Activated T-cell treated with anti-CD3 and anti-CD28 coated beads, Interleukin-2, amount 50 U/mL, for 48 hours (primary cell): Measurements from ENCODE around the gene SSH3.

Experiments used
- DNase-seq, 2 experiments: peaks; one replicate each; pipeline ENCODE4 v3.0.0-alpha.2; 2020

The SSH3 gene

DNA sequence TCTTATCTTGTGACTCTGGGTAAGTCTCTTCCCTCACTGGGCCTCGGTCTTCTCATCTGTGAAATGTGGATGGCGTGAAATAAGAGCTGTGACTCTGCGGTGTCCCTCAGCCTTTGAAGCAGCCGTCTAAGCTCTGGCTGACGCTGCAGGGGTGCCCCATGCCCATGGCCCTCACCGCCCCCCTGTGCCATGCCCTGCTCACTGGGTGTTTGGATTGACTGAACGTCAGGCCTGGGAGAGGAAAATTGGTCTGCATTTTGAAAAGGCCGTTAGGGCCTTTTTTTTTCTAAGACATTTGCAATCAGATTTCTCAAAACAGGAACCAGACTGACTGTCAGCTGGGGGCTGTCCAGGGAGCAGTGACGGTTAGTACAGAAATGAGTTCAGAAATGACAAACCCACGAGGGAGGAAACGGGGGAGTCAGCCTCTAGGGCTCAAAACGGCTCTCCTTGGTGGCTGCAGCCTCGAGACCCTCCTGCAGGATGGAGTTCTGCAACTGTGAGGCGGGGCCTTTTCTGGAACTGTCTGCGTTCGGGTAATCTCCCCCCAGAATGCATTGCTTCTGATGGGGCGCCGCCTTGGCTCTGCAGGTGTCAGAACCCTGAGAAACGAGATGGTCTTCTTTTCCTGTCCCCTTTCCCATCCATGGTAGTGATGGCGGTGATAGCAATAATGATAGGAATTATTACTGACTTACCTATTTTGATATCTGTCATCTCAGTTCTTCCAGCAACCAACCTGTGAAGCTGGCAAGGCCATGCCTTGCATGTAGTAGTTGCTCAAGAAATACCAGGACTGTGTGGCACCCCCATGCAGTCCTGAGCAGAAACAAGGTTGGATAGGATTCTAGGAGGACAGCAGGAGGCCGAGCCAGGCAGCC, 35.0 kb upstream of the SSH3 start:
- peak; percentile 81 to 84 for DNase-seq

DNA sequence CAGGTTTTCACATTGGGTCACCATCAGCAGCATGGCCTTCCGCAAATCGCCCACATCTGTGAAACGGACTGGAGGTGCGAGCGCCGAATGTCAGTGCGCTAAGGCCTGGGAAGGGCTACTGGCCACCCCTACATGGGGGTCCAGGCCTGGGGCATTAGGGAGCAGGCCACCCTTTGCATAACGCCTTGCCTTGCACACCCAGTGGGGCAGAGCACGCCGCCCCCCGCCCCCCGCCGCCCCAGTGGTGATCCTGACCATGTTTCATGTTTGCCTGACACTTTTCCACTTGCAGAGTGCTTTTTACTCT, 34.4 kb upstream of the SSH3 start:
- no peak for DNase-seq

DNA sequence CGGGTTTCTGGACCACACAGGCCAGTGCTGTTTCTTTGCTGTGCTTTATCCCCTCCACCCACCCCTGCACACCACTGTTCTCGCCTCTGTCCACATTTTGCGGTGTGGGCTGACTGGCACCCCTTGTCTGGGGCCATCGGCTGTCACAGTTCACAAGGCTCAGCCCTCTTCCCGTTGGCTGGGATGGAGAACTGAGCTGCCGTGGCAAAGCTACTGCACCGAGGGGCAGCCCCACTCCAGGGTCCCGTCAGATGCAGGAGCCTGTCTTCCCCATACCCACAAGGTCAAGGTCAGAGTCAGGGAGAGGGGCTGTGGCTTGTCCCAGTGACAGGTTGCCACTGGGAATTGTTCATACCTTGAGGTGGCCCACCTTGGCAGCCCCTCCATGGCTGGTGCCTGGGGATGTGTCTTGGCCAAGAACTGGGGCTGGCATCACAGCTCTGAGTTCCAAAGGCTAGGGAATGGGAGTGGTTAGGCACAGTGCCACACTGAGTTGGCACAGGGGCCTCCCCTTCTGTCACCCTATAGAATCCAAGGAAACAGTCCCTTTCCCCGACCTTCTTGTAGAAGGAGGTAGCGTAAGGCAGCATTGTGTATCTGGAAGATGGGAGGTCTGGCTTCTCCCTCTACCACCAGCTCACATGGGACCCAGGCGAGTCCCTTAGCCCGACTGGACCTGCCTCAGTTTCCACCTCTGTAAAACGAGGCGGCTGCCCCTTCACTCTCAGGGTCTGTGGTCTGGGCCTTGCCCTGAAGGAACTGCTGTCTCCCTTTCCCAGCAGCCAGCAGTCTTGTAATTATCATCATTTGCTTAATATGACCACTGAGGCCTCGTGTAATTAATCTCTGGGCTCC, 33.7 kb upstream of the SSH3 start:
- DNase-seq: peak in 1 of 2 experiments; percentile 48

DNA sequence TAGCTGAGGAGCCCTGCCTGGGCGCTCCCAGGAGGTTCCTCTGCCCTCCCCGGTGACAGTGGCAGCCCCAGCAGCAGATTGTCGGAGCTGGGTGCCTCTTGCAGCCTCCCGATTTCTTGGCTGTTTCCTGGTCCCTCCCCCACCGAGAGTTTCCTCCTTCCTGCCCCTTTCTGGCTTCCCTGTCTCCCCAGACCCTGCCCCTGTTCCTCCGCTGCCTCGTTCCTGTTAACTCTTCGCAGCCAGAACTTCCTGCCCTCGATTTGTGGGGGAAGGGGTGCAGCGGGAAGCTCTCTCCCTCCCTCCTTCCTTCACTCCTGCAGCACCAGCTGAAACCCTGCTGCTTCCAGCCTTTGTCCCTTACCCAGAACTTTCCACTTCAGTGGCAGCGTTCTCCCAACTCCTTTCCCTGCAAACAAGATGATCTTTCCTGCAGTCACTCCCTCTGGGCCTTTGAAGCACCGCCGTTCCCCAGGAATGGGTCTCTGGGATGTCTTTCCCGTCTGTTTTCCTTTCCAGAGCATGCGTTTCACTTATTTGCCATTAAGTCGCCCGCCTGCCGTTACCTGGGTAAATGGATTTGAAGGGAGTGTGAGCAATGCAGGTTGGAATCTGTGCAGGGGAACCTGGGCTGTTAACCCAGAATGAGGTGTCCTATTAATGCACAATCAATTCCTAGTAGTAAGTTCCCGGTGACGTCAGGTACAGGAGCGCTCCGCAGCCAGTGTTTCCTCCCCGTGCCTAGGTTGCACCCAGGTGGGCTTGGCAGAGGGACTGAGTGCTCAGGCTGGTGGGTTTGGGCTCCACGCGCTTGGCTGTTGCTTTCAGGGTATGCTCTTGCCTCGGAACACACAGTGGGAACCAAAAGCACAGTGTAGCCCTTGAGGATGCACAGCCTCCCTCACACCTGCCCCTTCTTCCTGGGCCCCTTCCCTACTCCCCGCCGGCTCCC, 32.8 kb upstream of the SSH3 start:
- DNase-seq: peak; percentile 52 to 54

DNA sequence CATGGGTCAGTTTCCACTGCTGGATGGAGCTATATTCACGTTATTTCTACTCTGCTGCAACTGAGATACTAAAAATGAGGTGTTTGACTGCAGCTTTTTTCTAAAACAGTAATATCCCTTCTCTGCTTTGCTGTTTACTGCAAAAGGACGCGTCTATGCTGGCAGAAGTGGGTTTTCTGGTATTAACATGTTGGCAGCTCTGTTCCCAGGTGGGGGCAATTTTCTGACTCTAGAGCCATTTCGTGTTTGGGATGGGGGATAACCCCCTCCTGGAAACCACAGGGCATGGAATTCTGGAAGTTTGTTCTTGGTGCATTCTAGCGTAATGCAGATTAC, 32.2 kb upstream of the SSH3 start:
- no peak for DNase-seq

DNA sequence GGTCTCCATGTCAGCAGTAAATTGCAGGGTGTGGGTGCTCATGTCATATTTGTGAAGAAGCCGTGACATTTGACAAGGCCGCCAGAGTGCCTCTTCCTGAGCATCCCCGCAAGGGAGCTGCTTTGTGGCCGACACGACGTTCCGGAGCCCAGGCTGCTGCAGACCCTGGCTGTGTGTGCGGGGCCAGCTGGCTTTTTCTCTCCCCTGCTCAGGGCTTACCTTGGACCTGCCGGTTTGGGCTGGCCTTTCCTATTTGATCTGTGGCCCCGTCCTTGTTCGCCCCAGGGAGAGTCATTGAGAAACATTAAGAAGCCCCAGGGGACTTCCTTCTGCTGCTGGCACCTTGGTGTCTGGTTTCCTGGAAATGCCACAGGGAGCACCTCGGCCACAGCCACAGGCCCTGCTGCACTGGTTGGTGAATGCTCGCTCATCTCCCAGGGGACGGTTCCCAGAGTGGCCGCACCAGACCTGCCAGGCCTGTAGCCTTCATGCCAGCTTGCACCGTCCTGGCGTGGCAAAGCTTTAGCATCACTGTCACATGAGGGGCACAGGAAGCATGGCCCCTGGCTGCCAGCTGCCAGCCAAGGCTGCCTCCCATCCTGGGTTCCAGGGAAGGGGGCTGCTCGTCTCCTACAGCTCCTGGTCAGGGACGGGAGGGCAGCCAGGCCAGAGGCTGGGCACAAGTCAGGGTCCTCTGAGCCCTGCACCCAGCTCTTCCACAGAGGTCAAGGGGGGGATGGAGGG, 31.6 kb upstream of the SSH3 start:
- DNase-seq: peak; percentile 82 to 84

DNA sequence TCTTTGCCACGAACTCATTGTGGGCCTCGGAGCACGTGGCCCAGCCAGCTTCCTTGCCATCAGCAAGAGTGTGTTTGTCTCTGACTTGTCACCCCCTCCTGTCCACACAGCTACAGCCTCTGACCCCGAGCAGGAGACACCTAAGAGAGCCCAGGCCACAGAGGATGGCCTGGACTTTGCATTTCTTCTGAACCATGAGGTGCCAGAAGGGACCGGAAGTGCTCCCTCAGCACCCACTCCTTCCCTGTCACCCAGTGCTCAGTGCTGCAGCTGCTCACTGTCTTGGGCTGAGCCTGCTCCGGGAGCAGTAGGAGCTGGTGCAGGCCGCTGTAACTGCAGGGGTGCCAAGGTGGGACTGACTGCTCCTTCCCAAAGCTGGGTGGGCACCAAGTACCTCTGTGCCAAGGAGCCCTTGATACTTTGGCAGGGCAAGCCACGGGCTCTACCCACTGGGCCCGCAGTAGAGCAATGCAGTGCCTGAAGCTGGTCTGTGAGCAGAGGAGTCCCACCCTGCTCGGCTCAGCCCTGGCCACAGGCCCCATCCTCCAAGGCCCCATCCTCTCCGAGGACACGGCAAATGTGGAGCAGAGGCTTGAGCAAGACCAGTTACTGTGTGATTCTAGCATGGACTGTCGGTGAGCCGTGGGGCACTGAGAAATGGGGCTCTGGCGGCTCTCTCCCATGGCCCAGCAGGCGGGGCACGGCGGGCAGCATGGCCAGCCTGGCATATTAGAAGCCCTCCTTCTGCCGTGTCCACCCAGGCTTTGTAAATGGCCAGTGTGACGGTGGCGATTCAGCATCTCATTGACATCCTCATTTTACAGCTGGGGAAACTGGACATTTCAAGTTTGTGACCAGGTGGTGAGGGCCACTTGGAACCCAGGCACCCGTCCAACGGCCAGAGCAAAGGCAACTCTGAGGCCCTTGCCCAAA, 30.7 kb upstream of the SSH3 start:
- peak; percentile 69 to 74 for DNase-seq

DNA sequence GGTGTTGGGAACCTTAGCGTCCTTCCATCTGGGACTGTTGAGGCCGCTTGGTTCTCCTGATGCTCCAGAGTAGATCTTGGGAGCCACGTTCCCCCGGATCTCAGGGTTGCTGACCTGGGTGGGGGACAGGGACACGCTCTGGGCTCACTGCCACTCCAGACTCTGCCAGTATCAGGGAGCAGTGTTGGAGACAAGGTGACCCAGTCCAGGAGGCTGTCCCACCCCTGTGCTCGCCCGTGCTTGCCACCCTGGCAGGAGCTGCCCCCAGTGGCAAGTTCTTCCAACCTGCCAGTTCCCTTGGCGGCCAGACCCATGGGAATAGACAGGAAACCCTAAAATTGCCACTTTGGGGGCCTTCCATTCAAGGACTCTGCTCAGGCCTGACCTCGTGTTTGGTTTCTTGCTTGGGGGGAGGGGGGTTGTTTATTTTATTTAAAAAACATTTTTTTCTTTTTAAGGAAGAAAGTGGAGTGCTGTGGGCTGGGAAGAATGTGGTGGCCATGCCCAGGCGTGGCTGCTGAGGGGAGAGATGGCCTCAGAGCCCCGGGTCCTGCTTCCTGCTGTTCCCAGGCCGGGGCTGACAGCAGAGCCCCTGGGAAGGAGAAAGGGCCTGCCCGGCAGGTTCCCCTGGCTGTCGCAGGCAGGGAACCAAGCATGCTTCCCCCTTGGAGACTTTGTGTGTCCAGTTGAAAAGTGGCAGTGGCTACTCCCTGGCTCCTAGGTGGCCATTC, 29.9 kb upstream of the SSH3 start:
- peak in 1 of 2 experiments; percentile 50 for DNase-seq

DNA sequence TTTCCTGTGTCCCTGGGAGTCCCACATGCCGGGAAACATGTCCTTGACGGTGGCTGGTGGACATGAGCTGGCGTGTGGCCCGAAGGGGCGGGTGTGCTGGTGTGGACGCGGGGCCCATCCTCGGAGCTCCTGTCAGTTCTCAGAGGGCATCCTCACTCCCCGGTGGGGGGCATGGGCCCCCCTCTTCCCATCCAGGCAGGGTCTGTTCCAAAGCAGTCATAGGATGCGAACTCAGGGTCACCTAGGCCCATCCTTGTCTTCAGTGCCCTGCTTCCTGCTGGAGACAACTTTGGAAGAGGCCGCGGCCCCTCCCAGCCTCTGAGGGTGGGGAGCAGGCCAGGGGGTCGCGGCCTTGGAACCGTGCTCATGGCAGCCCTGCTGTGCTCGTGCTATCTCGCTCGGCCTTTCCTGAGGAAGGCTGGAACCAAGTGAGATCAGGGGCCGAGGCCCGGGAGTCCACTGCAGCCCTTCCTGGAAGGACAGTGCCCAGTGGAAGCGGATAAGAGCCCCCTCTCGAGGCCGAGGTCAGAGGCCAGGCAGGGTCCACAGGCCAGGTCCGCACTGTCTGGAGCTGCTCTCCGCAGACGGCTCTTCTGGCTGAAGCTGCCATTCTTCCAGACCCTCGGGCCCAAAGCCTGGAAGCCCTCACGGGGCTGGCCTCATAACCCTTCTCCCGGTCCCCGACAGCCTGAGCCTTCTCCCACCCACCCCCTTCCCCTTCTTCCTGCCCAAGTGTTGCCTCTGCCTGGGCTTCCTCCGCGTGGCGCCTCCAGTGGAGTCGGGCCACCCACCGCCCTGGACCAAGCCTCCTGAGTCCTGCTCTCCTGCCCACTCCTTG, 28.3 kb upstream of the SSH3 start:
- DNase-seq: no peak

DNA sequence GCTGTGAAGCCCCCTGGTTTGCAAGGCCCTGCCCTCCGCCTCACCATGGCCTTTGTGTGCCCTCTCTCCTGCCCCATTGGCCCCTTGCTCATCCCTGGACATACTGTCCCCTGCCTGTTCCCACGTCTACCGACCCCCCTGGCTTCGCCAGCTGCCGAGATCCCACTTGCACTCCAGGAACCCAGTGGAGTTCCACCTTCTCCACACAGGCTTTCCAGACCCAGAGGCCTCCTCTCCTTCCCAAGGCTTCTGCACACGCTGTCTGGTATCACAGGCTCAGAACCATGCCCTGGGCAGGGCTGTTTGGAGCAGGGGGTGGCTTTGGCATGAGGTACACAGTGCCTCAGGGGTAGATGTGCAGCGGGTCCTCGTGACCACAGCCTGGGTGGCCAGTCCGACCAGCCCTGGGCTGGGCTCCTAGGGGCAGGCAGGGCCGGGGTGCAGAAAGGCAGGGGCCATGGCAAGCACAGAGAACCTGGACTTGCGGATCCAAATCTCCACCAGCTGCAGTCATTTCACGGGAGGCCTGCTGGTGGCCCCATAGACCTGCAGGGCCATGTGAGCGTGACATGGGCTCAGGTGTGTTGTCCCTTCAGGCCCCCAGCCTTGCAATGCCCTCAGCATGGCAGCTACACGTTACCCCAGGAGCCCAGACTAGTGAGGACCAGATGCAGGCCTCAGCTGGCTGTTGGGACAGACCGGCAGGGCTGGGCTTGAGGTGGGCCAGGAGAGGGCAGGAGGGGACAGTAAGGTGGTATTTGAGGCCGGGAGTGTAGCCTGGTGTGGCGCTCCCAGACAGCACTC, 27.5 kb upstream of the SSH3 start:
- DNase-seq: peak; percentile 63 to 65

DNA sequence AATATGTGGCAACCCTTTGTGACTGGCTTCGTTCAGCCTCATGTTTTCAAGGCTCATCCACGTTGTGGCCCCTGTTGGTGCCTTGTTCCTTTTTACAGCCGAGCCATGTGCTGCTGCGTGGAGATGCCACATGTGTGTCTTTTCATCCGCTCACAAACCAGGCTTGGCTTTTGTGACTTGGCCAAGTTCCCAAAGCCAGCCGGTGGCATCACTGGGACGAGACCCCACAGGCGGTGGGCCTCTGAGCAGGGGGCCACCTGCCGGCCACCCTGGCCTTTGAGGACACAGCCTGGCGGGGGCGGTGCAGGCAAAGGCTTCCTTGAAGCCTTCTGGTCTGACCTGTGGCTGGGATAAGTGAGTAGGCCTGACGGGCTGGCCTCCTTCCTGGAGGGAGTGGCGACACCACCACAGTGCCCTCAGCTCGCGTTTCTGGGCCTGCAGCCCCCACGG, 26.5 kb upstream of the SSH3 start:
- DNase-seq: peak; percentile 81 to 84

DNA sequence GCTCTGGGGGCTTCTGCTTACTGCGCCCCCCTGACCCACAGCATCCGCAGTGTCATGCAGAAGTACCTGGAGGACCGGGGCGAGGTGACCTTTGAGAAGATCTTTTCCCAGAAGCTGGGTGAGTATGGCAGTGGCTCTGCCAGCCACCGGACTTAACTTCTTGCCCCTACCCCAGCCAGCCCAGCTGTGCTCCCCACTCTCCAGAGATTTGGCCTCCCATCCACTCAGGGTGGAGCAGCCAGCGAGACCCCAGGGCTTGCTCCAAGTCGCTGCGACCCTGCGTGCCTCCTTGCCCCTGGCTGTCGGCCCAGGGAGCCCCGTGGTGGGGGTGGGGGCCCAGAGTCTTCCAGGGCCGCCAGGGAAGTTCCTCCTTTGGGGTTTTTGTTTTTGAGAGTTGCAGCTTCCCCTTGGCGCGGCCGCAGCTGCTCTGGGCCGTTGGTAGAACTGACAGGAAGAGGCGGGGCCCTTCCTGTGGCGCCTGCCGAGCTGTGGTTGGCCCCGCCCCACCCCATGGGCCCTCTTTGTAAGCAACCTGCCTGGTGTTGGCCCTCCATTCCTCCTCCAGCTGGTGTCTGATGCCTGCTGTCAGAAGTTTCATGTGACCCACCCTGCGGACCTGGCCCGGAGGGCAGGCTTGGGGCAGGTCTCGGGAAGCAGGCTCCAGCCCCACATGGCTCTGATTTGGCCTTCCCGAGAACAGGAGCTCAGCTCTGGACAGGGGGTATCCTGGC, 25.9 kb upstream of the SSH3 start:
- DNase-seq: peak; percentile 90 to 92

DNA sequence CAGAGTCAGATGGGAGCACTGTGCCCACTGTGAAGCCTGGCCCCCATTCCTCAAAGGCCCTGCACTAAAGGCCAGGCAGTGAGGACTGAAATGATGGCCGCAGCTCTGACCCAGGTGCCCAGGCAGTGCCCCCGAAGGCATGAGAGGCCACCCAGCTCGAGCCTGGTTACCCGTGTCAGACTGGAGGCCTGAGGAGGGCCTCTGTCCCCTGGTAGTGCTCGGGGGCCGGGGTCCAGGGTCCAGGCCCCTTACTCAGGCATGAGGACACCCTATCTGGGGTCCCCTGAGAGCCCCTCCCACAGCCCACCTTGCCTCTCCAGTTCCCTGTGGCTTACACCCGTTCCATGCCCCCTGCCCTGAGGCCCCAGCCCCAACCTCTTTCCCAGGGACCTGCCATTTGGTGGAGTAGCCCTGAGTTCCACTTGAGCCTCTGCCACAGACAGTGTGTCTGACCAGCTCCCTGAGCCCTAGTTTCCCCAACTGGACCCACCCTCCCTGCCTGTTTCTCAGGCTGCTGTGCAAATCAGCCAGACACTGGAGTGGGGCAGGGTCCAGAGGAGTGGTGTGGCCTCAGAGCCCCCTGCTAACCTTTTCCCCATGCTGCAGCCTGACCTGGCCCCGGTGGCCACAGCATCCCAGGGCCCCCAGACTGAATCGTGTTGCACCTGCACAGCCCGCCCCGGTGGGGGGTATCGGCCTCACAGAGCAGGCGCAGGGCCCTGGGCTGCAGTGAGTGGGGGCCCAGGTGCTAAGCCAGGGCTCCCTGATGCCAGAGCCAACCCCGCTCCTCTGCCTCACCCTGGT, 25.0 kb upstream of the SSH3 start:
- DNase-seq: no peak

DNA sequence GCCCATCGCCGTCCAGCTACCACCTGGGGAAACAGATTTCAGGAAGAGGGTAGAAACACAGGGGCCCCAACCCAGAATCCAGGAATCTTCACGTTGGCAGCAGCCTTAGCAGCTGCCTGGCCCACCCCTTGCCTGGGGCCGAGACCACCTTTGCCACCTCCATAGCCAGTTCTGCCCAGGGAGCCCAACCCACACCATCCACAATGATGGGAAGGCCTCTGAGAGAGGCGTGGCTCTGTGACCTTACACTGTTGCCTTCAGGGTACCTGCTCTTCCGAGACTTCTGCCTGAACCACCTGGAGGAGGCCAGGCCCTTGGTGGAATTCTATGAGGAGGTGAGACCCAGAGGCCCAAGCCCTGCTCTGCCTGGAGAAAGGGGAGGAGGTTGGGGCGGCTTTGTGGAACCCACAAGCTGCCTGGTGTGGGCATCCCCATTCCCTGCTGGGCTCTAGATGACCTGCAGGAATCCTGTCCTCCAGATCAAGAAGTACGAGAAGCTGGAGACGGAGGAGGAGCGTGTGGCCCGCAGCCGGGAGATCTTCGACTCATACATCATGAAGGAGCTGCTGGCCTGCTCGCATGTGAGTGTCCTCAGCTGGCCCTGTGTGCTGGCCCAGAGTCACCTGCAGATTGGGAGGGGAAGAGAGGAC, 24.3 kb upstream of the SSH3 start:
- DNase-seq: no peak

DNA sequence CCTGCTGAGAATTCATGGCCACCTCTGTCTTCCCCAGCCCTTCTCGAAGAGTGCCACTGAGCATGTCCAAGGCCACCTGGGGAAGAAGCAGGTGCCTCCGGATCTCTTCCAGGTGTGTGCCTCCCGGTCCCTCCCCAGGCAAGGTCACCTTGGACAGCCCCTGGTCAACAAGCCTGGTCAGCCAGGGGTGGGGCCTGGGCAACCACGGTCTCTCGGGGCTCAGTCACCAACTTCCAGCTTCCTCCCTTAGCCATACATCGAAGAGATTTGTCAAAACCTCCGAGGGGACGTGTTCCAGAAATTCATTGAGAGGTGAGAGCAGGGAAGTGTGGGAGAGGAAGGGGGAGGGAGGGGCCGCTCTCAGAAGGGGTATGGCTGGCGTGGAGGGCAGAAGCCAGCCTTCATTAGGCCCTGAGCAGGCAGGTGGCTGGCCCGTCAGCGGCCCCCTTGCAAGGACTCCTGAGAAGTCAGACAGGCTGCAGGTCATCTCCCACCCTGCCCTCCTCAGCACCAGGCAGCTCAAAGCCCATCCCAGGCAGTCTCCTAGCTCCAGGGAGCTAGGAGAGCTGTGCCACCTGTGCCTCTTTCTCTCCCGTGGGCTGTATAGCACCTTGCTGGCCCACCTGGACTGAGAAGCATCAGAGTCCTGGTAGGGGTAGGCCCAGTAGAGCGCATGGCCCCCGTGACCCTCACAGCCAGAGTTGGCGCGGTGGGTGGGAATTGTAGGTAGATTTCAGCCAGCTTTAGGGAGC, 23.6 kb upstream of the SSH3 start:
- no peak for DNase-seq
